Astrocyte of the spinal cord (primary cell): ENCODE data around the gene CDKAL1.

ENCODE experiments used
- DNase-seq: peaks from one replicate; pipeline ENCODE4 v3.0.0; 2011; ENCODE audit warnings: low read depth, low spot score
- H3K4me3 ChIP-seq: 2 replicates; pipeline ENCODE4 v1.5.1; 2011; ENCODE audit warnings: low read depth, mild to moderate bottlenecking, low read length, moderate library complexity
- in situ Hi-C: cut with HindIII; loops from 2 replicates; pipeline ENCODE4 v1.10.0; 2017; ENCODE audit warnings: low sequenced_read_pairs
- TF ChIP-seq, protein P1 (sequence below): IDR thresholded peaks from 2 replicates; pipeline ENCODE4 v1.5.1; 2012; ENCODE audit warnings: low read depth, mild to moderate bottlenecking, low read length, inconsistent platforms

The CDKAL1 gene

GRCh38 chr6:20757761-20758160, 223.5 kb downstream of the CDKAL1 start:
- no peak overlapping the region for H3K4me3 ChIP-seq
- TF ChIP-seq, protein P1, sequence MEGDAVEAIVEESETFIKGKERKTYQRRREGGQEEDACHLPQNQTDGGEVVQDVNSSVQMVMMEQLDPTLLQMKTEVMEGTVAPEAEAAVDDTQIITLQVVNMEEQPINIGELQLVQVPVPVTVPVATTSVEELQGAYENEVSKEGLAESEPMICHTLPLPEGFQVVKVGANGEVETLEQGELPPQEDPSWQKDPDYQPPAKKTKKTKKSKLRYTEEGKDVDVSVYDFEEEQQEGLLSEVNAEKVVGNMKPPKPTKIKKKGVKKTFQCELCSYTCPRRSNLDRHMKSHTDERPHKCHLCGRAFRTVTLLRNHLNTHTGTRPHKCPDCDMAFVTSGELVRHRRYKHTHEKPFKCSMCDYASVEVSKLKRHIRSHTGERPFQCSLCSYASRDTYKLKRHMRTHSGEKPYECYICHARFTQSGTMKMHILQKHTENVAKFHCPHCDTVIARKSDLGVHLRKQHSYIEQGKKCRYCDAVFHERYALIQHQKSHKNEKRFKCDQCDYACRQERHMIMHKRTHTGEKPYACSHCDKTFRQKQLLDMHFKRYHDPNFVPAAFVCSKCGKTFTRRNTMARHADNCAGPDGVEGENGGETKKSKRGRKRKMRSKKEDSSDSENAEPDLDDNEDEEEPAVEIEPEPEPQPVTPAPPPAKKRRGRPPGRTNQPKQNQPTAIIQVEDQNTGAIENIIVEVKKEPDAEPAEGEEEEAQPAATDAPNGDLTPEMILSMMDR, result no peak
- DNase-seq, result peak; percentile 73
- in situ Hi-C loops, result no loop called here

GRCh38 chr6:20763296-20763695, 229.0 kb downstream of the CDKAL1 start:
- in situ Hi-C loops, result no loop called here
- DNase-seq, result no peak
- TF ChIP-seq, protein P1, result no peak
- no peak overlapping the region for H3K4me3 ChIP-seq

GRCh38 chr6:20769631-20770030, 235.4 kb downstream of the CDKAL1 start:
- H3K4me3 ChIP-seq, result no peak overlapping the region
- in situ Hi-C loops, result no loop called here
- TF ChIP-seq, protein P1, result no peak
- no peak for DNase-seq

GRCh38 chr6:20770773-20771172, 236.5 kb downstream of the CDKAL1 start:
- no peak for DNase-seq
- no peak overlapping the region for H3K4me3 ChIP-seq
- in situ Hi-C loops, result no loop called here
- TF ChIP-seq, protein P1, result no peak

- DNase-seq, result no peak
- TF ChIP-seq, protein P1, result no peak
- H3K4me3 ChIP-seq, result no peak overlapping the region
- in situ Hi-C loops, result no loop called here
Measured at GRCh38 chr6:20771409-20771808, 237.2 kb downstream of the CDKAL1 start.

DNA sequence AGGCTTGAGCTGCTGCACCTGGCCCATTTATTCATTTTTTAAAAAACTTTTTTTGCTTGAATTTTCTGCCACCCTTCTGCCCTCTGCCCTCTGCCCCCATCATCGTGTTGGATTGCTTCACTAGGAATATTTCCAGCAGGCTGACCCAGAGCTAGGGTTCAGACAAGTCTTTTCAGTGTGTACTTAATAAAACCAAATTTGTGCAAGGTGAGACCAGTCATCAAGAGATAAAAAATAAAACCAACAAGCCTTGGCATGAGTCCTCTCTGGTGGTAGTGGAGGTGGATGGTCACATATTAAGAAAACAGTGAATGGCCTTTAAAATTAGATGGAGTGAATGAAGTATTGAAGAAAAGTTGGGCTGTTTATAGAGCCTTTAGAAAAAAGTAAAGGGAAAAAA, 239.6 kb downstream of the CDKAL1 start:
- H3K4me3 ChIP-seq, result no peak overlapping the region
- in situ Hi-C loops, result no loop called here
- DNase-seq, result no peak
- TF ChIP-seq, protein P1, result no peak

DNA sequence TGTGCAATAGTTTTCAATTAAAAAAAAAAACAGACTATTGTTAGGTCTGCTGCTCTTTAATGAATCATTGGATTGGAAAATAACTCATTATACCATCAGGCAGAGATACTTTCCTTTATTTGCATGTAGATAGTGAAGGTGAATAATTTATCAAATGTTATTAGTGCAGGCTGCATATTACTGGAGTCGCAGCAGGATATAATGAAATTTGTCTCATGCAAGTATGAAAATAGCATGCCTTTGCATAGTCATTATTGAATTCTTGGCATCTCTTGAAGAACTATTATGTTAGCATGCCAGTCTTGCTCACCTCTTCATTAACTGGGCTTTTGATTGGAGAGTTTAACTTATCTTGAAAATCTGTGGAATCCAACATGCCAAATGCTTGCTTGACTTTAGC, 241.7 kb downstream of the CDKAL1 start:
- TF ChIP-seq, protein P1, result no peak
- H3K4me3 ChIP-seq, result no peak overlapping the region
- DNase-seq, result no peak
- in situ Hi-C loops, result no loop called here
